SK-N-SH treated with all-trans-retinoic acid at 6 μM for 48 hours (cell line): ENCODE measurements around the gene C20orf144.

Experiments used
- ATAC-seq: fragments of 200-7000 bp; cut with Tn5 transposase; 3 replicates; pipeline ENCODE4 v1.9.1; 2020; ENCODE audit warnings: mild to moderate bottlenecking, moderate library complexity
- ARNTL ChIP-seq: fragments of 450-650 bp; formaldehyde crosslinking; IDR thresholded peaks from 2 replicates; pipeline ENCODE4 v1.5.0; 2020; ENCODE audit warnings: low read depth, mild to moderate bottlenecking, moderate library complexity, borderline replicate concordance
- BACH2 ChIP-seq: fragments of 250-450 bp; sonication (Bioruptor Pico); IDR thresholded peaks from 2 replicates; pipeline ENCODE4 v1.9.0; 2021; ENCODE audit warnings: mild to moderate bottlenecking, borderline replicate concordance
- CREB5 ChIP-seq: fragments of 250-450 bp; sonication (Bioruptor Pico); IDR thresholded peaks from 2 replicates; pipeline ENCODE4 v1.5.1; 2020; ENCODE audit warnings: low read depth, mild to moderate bottlenecking, moderate library complexity
- CSDC2 ChIP-seq: fragments of 250-450 bp; sonication (Bioruptor Pico); IDR thresholded peaks from 2 replicates; pipeline ENCODE4 v1.5.0; 2020; ENCODE audit warnings: mild to moderate bottlenecking, moderate library complexity
- CSRNP3 ChIP-seq: fragments of 250-450 bp; sonication (Bioruptor Pico); IDR thresholded peaks from 2 replicates; pipeline ENCODE4 v1.5.1; 2021; ENCODE audit warnings: mild to moderate bottlenecking, moderate library complexity
- ESRRG ChIP-seq: fragments of 250-450 bp; sonication (Bioruptor Pico); IDR thresholded peaks from 2 replicates; pipeline ENCODE4 v1.6.1; 2021; ENCODE audit warnings: mild to moderate bottlenecking
- GLIS3 ChIP-seq: fragments of 250-450 bp; sonication (Bioruptor Pico); IDR thresholded peaks from 2 replicates; pipeline ENCODE4 v1.5.0; 2020; ENCODE audit warnings: mild to moderate bottlenecking, moderate library complexity
- OSR1 ChIP-seq: fragments of 250-450 bp; sonication (Bioruptor Pico); IDR thresholded peaks from 2 replicates; pipeline ENCODE4 v1.8.0; 2022; ENCODE audit warnings: moderate library complexity, mild to moderate bottlenecking, inconsistent platforms
- PATZ1 ChIP-seq: fragments of 250-450 bp; sonication (Bioruptor Pico); IDR thresholded peaks from 2 replicates; pipeline ENCODE4 v1.8.0; 2020; ENCODE audit warnings: mild to moderate bottlenecking, moderate library complexity, borderline replicate concordance
- POU6F1 ChIP-seq: fragments of 250-450 bp; sonication (Bioruptor Pico); IDR thresholded peaks from 2 replicates; pipeline ENCODE4 v1.8.0; 2021; ENCODE audit warnings: low read depth, mild to moderate bottlenecking, moderate library complexity, borderline replicate concordance
- PPARA ChIP-seq: fragments of 250-450 bp; sonication (Bioruptor Pico); IDR thresholded peaks from 2 replicates; pipeline ENCODE4 v1.5.0; 2020; ENCODE audit warnings: mild to moderate bottlenecking, borderline replicate concordance
- RARB ChIP-seq: fragments of 250-450 bp; sonication (Bioruptor Pico); IDR thresholded peaks from 2 replicates; pipeline ENCODE4 v1.8.0; 2021; ENCODE audit warnings: mild to moderate bottlenecking, moderate library complexity
- SNAI2 ChIP-seq: fragments of 250-450 bp; sonication (Bioruptor Pico); IDR thresholded peaks from 2 replicates; pipeline ENCODE4 v1.5.0; 2020; ENCODE audit warnings: mild to moderate bottlenecking, moderate library complexity
- TCF4 ChIP-seq: fragments of 250-450 bp; sonication (Bioruptor Pico); IDR thresholded peaks from 2 replicates; pipeline ENCODE4 v1.8.0; 2021; ENCODE audit warnings: mild to moderate bottlenecking, moderate library complexity, borderline replicate concordance
- TOX ChIP-seq: fragments of 250-450 bp; sonication (Bioruptor Pico); IDR thresholded peaks from 2 replicates; pipeline ENCODE4 v1.8.0; 2021; ENCODE audit warnings: mild to moderate bottlenecking, moderate library complexity, borderline replicate concordance
- TSHZ2 ChIP-seq: fragments of 250-450 bp; sonication (Bioruptor Pico); IDR thresholded peaks from 2 replicates; pipeline ENCODE4 v1.5.0; 2020; ENCODE audit warnings: mild to moderate bottlenecking, moderate library complexity
- ZC3H10 ChIP-seq: fragments of 250-450 bp; sonication (Bioruptor Pico); IDR thresholded peaks from 2 replicates; pipeline ENCODE4 v1.5.1; 2021; ENCODE audit warnings: mild to moderate bottlenecking, moderate library complexity
- ZFP3 ChIP-seq: fragments of 250-450 bp; sonication (Bioruptor Pico); IDR thresholded peaks from 2 replicates; pipeline ENCODE4 v1.5.0; 2020; ENCODE audit warnings: mild to moderate bottlenecking, moderate library complexity
- ZFP30 ChIP-seq: fragments of 450-650 bp; formaldehyde crosslinking; IDR thresholded peaks from 2 replicates; pipeline ENCODE4 v1.5.0; 2022; ENCODE audit warnings: mild to moderate bottlenecking, moderate library complexity
- ZNF565 ChIP-seq: fragments of 450-650 bp; formaldehyde crosslinking; conservative IDR thresholded peaks from 2 replicates; pipeline ENCODE4 v1.5.0; 2020; ENCODE audit warnings: low read depth, mild to moderate bottlenecking, moderate library complexity
- ZNF70 ChIP-seq: fragments of 450-650 bp; formaldehyde crosslinking; IDR thresholded peaks from 2 replicates; pipeline ENCODE4 v1.5.0; 2020; ENCODE audit warnings: mild to moderate bottlenecking, moderate library complexity
- ZNF8 ChIP-seq: fragments of 450-650 bp; formaldehyde crosslinking; IDR thresholded peaks from 2 replicates; pipeline ENCODE4 v1.5.0; 2020; ENCODE audit warnings: mild to moderate bottlenecking, moderate library complexity

The C20orf144 gene

GRCh38 chr20:33629533-33629932 lies 32.6 kb upstream of the C20orf144 start:
- TF ChIP-seq BACH2 (CRISPR knock-in tag) = no peak
- no peak for TF ChIP-seq ZFP3
- TF ChIP-seq CREB5 (CRISPR knock-in tag) = no peak
- TF ChIP-seq TCF4 = no peak
- TF ChIP-seq ZC3H10 (CRISPR knock-in tag) = no peak
- TF ChIP-seq PPARA (CRISPR knock-in tag) = no peak
- TF ChIP-seq RARB = no peak
- no peak for TF ChIP-seq ESRRG (CRISPR knock-in tag)
- TF ChIP-seq CSRNP3 (CRISPR knock-in tag) = no peak
- no peak for TF ChIP-seq OSR1
- no peak for TF ChIP-seq ZNF70 (CRISPR knock-in tag)
- TF ChIP-seq PATZ1 (CRISPR knock-in tag) = no peak
- no peak for TF ChIP-seq TSHZ2
- no peak for TF ChIP-seq GLIS3 (CRISPR knock-in tag)
- TF ChIP-seq, all 23 proteins: peak for 0
- ATAC-seq = no peak

- no peak for ATAC-seq
- TF ChIP-seq ARNTL (CRISPR knock-in tag) (no peak), ZNF8 (CRISPR knock-in tag) (no peak), TCF4 (no peak), PPARA (CRISPR knock-in tag) (no peak), POU6F1 (CRISPR knock-in tag) (no peak), TSHZ2 (no peak), RARB (no peak), GLIS3 (CRISPR knock-in tag) (no peak), ZNF70 (CRISPR knock-in tag) (no peak), TOX (no peak), SNAI2 (CRISPR knock-in tag) (no peak), ZFP3 (no peak), ESRRG (CRISPR knock-in tag) (no peak), CSRNP3 (CRISPR knock-in tag) (no peak), CSDC2 (CRISPR knock-in tag) (no peak), ZFP30 (CRISPR knock-in tag) (no peak), ZC3H10 (CRISPR knock-in tag) (no peak), ZNF565 (CRISPR knock-in tag) (no peak)
Observed at GRCh38 chr20:33629979-33630378, 32.1 kb upstream of the C20orf144 start.
